HG02885 (cell line): ENCODE data around the gene SLC4A5.
A peak's percentile ranks its signal among the peaks of the same experiment; 100 is the strongest.

ENCODE experiments used
- ATAC-seq: cut with Tn5 transposase; IDR thresholded peaks from one replicate; pipeline ENCODE4 v1.9.1; 2021; ENCODE audit warnings: mild to moderate bottlenecking; ENCODE audit not compliant: unreplicated experiment, poor library complexity

SLC4A5 gene

DNA sequence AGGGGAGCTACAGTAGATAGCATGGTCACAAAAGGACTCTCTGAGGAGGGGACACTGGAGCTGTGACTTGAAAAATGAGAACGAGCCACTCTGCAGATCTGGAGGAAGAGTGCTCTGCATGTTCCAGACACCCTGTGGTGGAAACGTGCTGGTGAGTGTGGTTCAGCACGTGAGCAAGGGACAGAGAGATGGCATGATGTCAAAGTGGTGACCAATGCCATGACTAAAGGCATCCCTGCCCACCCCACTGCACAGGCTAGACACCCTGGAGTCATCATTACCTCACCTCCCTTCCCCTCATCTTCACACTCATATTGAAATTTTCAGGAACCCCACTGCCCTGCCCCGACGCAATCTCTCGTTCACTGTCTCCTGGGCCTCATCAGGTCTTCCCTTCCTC, 56.5 kb downstream of the SLC4A5 start:
- no peak for ATAC-seq

DNA sequence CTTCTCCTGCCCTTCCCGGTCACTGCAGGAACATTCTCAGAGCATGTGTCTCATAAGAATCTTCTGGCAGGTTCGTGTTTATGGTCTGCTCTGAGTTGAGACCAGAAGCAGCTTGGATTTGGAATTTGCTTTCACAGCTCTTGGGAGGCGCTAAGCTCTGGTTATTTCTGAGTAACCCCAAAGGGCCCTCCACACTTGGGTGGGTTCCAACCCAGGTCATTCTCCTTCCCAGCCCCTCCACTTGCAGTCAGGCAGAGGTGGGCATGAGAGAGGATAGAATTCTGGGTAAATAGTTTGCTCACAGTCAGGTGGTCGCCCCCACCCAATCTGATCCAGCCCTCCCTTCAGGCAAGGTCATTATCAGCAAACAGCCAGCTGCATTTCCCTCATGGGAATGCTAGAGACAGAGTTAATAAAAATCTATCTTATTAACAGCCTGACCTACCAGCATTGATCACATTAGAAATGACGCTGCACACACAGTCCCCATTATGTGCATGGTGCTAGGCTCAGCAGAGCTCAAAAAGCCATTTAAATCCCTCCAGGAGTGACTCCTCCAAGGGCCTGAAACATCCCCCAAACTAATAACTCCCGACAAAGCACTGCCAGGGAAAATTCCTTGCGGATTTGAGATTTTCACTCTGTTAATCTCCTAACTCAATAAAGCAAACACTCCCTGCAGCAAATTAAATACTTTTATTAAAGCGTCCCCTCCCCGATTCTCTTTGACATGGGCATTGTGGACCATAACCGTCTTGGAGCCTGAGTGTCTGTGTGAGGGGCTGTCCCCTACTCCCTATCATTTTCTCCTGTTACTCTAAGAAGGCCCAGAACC, 61.9 kb downstream of the SLC4A5 start:
- ATAC-seq = no peak

DNA sequence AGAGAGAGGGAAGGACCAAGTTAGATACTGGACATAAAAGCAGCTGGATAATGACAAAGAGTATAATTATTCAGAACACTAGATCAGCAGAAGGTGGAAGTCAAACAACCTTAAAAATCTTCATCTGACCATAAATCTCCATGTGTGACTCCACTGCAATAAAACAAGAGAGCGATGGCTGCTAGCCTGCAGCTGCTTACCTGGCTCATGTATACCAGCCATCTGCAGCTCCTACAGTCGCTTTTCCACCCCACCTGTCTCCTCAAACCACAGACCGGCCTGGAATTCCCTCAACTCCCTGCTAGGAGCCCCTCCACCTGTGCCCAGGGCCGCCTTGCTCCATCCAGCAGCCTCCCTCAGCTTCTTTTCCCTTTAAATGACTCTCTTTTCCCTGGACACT, 64.5 kb downstream of the SLC4A5 start:
- no peak for ATAC-seq

DNA sequence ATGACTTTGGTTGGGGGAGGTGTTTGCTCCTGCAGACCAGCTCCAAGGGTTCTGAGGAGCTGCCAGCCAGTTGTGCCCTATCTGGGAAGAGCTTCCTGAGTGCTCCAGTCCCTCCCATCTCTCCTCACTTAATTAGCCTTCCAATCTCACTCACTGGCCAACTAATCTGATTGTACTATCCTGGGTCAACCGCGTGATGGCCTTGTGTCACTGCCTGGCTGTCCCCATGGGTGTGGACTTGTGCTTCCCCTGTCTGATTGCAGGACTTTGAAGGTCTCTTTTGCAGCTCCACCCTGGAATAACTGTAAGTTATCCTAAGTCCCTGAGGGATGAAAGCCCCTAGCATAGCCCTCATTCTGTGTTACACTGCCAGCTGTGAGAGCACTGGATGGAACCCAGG, 65.0 kb downstream of the SLC4A5 start:
- no peak for ATAC-seq

DNA sequence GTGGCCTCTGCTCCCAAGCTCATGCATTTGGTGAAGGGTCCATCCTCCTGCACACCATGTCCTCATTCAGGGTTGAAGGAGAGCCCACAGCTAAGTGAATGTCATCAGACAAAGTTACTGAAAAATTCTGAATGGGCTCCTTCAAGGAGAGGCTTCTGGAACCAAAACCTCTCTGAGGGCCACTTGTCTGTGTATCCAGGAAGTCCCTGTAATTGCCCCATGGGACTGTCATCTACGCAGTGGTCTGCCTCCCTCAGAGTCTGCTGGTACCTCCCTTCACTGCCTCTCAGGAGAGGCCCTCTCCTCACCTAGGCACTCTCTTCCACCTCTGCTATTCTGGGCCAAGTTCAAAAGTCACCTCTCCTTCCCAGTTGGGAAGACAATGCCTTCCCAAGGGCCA, 68.0 kb downstream of the SLC4A5 start:
- ATAC-seq = no peak

DNA sequence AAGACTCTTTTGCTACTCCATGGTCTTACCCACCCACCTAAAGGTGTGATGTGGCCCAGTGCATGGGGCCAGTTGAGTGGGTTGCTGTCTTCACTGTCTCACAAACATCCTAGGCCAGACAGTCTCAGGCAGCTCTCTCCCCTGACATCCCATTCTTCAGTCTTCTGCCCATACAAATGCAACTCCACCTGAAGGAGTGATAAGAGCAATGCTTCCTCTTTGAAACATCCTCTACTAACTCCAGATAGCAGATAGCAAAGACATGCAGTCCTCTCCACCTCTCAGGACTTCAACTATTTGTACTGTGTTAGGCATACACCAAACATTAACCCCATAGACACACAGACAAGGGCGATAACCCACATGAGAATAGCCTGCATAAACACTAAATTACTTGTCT, 73.5 kb downstream of the SLC4A5 start:
- no peak for ATAC-seq

DNA sequence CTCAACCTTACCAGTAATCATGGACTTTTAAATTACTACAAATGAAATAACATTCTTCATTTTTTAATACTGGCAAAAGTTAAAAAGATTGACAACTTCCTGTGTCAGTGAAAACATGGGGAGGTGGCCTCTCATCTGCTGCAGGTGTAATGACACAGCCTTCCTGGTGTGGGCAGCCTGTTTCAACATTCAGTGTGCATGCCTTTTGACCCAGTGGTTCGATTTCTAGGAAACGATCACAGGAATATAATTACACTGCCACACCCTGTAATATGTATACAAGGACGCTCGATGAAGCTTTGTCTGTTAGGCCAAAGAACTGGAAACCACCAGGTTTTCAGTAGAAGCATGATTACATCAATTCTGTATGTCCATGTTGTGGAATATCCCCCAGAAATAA, 76.1 kb downstream of the SLC4A5 start:
- ATAC-seq = peak; percentile 40

DNA sequence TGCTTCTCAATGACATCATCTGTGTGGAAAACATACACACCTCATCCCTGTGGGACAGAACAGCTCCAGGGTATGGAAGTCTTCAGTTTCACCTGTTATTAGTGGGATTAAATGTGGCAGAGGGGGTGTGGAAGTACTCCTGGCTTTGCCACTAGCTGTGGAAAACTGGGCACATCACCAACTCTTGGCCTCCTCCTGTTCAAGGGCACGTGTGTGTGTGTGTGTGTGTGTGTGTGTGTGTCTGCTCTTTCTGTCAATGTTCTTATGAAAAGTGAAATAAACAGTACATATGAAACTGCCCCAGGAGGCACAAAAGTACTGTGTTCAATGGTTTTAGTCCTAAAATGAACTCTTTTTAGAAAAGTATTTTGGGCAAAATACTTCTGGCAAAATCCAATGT, 78.9 kb downstream of the SLC4A5 start:
- ATAC-seq = no peak

DNA sequence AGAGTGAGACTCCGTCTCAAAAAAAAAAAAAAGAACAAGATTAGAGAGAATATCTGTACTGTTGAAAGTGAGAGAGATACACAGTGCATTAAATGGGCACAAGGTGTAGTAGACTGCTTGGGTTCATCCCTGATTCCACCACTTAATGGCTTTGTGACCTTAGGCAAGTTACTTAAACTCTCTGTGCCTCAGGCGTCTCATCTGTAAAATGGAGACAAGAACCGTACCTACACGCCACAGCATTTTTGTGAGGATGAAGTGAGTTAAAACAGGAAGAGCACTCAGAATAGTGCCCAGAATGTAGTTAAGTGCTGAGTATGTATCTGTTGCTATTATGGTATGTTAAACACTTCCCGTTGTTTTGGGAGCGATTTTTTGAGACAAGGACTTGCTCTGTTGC, 80.5 kb downstream of the SLC4A5 start:
- no peak for ATAC-seq

DNA sequence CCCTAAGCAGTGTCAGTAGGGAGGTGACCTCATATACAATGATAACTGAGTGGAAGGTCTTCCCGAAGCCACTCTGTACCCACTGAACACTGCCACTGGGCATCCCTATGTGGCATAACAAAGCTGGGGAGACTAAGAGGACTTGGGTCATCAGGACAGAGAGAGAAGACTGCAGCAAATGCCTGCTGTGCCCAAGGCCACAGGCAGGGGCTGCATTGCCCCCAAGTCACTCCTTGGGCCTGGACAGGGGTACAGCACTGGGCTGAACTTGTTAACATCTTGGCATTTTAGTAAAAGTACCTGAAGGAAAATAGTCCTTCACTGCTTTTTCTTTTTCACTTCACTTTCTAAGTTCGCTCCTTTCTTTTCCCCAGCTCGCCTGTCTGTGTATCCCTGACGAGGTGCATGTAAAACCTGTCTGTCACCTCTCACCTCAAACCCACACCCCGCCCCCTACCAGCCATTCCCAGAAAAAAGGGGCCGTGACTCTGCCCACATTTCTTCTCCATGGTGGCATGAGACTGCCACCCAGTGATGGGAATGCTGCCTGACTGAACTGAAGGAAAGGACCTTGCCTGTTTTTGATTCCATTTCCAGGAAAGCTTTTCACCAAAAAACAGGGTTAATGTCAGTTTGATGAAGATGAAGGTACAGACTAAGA, 81.9 kb downstream of the SLC4A5 start:
- ATAC-seq = no peak

DNA sequence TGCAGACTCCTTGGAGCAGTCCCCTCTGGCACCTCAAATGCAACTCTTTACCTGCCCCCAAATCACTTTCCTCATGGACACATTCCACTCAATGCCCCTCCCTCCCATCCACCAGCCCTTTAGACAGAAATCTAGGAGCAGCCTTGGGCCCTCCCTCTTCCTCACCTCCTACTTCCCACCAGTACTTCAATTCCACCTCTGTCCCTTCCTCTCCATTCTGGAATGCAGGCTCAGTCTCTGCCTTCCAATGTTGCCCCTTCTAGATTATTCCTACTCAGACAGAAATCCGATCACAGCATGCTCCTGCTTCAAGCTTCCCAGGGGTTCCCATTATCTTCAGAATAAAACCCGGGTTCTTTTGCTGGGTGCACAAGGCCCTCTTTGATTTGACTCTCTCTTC, 82.7 kb downstream of the SLC4A5 start:
- ATAC-seq = no peak

DNA sequence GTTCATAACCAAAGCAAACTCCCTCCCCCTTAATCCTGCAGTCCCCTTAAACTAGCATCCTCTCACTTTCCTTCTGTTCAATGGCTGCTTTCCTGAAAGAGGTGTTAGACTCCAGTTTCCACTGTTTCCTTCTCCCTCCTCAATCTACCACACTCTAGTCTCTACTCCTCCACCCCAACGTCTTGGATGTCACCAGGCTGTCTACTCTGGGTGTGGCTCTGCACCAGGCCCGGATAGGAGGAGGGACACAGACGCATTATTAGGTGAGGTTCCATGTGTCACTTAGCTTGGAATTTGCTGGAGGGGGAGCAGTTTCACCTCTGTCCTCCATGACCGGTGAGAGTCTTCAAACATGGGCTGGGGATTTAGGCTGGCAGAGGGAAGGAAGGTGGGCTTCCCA, 83.5 kb downstream of the SLC4A5 start:
- ATAC-seq = no peak

DNA sequence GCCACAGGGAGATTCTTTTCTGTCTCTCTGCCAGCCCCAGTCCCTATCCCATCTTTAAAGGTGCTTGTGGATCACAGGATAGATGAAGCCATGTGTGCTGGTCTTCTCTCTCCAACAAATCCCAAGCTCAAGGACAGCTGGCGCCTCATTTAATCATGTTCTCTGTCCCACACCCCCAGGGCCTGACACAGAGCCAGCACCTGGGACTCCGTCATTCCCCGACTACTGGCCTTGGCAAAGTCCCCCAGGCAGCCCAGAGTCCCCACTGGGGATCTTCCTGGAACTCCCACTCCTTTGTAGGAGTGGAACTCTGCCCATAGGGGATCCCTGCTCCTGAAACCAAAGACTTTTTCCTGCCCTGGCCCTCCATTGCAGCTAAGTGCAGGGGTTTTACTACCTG, 84.0 kb downstream of the SLC4A5 start:
- no peak for ATAC-seq

DNA sequence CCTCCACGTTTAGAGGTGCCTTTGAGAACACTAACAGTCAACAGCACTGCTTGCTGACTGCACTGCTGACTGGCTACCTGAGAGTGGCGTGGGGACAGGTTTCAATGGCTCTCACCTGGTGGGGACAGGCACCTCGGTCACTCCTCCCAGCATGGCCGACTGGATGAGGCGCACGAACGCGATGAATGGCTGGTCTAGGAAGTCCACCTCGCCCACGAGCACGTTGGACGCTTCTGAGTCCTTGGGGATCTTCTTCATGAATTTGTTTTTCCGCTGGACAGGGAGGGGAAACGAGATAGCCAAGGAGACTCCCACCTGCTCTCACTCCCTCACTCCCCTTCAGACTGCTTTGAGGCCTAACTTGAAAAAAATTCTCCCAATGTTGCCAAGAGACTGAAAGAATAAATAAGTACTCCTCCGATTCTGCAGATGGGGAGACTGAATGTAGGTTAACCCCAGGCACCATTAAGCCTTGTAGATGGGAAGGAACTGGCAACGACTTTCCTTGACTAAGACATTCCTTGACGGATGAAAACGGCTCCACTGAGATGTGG, 87.5 kb downstream of the SLC4A5 start:
- no peak for ATAC-seq

DNA sequence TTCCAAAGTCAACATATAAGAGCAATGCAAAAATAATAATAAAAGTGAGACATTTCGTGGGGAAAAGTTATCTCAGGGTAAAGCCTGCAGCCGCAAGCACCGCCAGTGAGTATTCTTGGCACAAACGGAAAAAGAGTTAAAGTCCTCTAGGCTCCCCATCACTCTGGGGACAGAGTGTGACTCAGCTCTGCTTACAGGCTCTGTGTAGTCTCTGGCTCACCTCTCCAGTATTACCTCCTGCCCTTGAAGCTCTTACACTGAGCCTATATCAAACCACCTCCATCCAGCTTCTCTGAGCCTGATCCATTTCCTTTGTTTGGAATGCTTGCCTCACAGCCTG, 89.3 kb downstream of the SLC4A5 start:
- no peak for ATAC-seq

DNA sequence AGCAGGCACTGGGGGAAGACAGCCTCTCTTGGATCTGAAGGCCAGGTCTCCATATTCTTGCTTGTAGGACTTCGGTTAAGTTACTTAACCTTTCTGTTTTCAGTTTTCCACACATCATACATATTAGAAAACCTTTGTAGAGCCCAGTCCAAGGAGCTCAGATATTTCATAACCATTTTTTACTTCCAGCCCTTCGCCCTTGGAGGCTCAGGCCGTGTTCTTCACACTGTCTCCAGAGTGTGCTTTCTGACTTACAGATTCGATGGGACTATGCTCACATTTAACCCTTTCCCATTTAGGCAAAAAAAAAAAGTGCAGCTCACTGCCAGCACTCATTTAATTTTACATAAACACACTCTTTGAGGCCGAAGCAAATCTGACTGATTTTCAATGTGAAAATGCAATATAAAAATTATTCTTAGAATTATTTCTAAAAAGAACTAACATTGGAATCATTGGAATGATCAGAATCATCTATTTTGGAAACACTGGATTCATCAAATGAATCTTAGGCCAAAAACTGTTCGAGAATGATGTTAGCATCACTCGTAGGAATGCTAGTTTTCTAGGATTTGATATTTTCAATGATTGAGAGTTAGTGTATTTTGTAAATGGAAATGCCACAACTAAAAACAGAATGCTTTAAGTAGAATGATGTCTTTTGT, 89.8 kb downstream of the SLC4A5 start:
- ATAC-seq = no peak

DNA sequence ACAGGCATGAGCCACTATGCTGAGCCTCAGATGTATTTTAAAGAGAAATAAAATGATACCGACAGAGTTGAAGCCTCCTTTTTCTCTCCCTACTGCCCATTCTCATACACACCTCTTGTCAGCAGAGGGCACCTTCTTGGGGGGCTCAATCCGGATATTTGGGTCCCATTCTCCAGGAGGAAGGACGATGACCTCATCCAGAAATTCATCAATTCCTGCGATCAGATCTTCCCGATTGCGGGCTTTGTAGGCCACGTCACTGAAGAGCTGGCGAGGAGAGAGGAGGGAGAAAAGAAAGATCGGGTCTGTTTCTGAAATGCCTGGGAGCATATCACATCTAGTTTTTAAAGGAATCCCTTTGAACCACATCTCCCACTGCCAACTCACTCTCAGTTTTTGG, 90.4 kb downstream of the SLC4A5 start:
- ATAC-seq = no peak

DNA sequence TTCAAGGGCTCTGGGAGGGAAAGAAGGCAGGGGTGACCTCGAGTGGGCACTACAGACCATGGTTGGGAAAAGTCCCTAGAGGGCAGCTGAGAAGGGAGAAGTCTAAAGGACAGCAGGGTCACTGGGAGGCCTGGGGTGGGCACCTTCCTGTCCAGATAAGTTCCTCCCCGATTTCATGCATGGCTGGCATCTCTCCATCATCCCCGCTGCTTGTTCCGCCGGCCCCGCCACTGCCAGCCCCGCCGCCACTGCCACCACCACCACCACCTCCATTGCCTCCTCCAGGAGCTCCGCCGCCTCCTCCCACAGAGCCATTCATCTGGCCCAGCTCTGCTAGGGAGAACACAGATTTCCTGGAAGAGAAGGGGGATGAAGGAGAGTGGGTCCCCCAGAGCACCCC, 91.2 kb downstream of the SLC4A5 start:
- ATAC-seq = no peak

DNA sequence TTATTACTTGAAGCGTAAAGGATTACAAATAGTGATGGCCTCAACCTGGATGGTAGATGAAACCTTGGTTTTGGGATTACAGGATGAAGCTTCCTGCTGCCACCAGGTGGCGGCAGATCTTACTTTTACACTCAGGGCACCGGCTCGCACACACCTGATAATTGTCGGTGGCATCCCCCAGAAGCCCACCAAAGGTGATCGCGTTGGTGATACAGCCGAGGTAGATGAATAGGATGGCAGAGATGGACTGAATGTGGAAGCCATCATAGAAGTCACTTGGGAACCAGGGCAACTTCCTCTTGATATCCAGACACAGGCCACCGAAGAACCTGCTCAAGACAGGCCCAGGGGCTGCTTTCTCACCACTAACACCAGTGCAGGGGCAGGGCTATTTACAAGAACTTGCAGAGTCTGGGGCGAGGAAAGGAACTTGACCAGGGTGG, 93.0 kb downstream of the SLC4A5 start:
- ATAC-seq = no peak

DNA sequence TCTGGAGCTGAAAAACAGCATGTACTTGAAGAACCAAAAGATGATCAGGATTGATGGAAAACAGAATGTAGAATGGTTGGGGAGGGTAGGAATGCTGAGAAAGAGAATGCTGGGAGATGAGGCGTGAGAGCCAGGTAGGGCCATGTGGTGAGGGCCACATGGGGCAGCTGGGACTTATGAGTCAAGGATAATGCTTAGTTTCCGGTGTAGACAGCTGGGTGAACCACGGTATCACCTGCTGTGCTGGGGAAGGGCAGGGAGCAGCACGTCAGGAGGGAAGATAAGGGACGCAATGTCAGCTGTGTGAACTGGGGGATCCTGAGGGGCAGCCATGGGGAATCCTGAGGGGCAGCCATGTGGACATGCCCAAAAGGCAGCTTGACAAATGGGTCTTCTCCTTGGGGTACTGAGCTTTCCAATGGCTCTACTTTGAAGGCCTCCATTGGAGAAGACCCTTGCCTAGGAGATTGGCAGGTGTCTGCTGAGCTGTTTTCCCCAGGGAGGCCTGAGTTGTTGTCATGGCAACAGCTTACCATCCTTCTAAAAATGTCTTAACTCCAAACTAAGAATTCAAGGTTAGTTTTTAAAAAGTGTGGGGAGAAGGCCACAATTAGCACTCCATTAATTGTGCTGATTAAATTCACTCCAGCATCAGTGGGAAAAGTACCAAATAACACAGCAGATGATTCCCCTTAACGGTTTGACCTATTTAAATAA, 93.7 kb downstream of the SLC4A5 start:
- ATAC-seq = no peak
